K562 (cell line): ENCODE results near the gene SORT1. TPM values are rescaled to one million over a fixed set of nuclear protein-coding genes. Genes with fewer than 3 reads are reported as not detected.

Source experiments
- CSDE1 ChIP-seq, 2 experiments: fragments of 450-650 bp; IDR thresholded peaks; 2 replicates each; pipeline ENCODE4 v1.6.1; 2016; ENCODE audit warnings: mild to moderate bottlenecking in 1 of 2
- DIDO1 ChIP-seq: fragments of 450-650 bp; IDR thresholded peaks from 2 replicates; pipeline ENCODE4 v1.6.1; 2016; ENCODE audit warnings: low read depth, missing biosample characterization, missing genetic modification characterization
- ETV5 ChIP-seq: sonication (generic); formaldehyde crosslinking; IDR thresholded peaks from 2 replicates; pipeline ENCODE4 v1.4.0; 2020; ENCODE audit warnings: low read depth, mild to moderate bottlenecking, missing genetic modification reagents
- FOS ChIP-seq: IDR thresholded peaks from 3 replicates; pipeline ENCODE4 v1.6.1; 2011; ENCODE audit not compliant: insufficient read length; ENCODE audit errors: extremely low read depth
- HDAC1 ChIP-seq, 2 experiments: fragments of 450-650 bp; IDR thresholded peaks; 2 replicates each; pipeline ENCODE4 v1.6.1; 2016 to 2017; ENCODE audit warnings: inconsistent platforms in 1 of 2, mild to moderate bottlenecking in 1 of 2, moderate library complexity in 1 of 2
- JUND ChIP-seq, 2 experiments: IDR thresholded peaks; 2 replicates in 1 of 2; 3 replicates in 1 of 2; pipeline ENCODE4 v1.6.1; 2011; ENCODE audit warnings: borderline replicate concordance in 2 of 2, low read depth in 2 of 2, low read length in 2 of 2, improper control_type of control experiment in 1 of 2, missing biosample characterization in 1 of 2, missing genetic modification characterization in 1 of 2, missing genetic modification reagents in 1 of 2
- MBD2 ChIP-seq: sonication (generic); IDR thresholded peaks from 2 replicates; pipeline ENCODE4 v1.6.1; 2016; ENCODE audit warnings: low read depth, borderline replicate concordance
- POLR2B ChIP-seq: fragments of 450-650 bp; IDR thresholded peaks from 2 replicates; pipeline ENCODE4 v1.6.1; 2018; ENCODE audit warnings: low read depth; ENCODE audit not compliant: partially characterized antibody
- PRPF4 ChIP-seq: fragments of 200-400 bp; formaldehyde crosslinking; IDR thresholded peaks from one replicate; pipeline ENCODE4 v1.6.1; 2017; ENCODE audit warnings: low read length, low read depth, mild to moderate bottlenecking; ENCODE audit not compliant: insufficient read depth, poor library complexity, severe bottlenecking
- RB1 ChIP-seq: fragments of 450-650 bp; IDR thresholded peaks from 2 replicates; pipeline ENCODE4 v1.6.1; 2017; ENCODE audit warnings: low read depth, mild to moderate bottlenecking
- TOE1 ChIP-seq, 2 experiments: fragments of 450-650 bp in 1 of 2; sonication (generic) in 1 of 2; formaldehyde crosslinking in 1 of 2; IDR thresholded peaks; 2 replicates each; pipeline versions ENCODE4 v1.7.1 to v1.8.0; 2016 to 2022; ENCODE audit warnings: borderline replicate concordance in 2 of 2, mild to moderate bottlenecking in 2 of 2, antibody characterized with exemption in 1 of 2, inconsistent platforms in 1 of 2, low read depth in 1 of 2, missing genetic modification reagents in 1 of 2, moderate library complexity in 1 of 2
- ZNF174 ChIP-seq: fragments of 250-450 bp; sonication (Bioruptor Pico); IDR thresholded peaks from 2 replicates; pipeline ENCODE4 v1.4.0; 2020; ENCODE audit warnings: mild to moderate bottlenecking
- ZNF175 ChIP-seq: fragments of 200-800 bp; sonication (Bioruptor generic); IDR thresholded peaks from 2 replicates; pipeline ENCODE4 v1.6.1; 2016; ENCODE audit warnings: low read depth, mild to moderate bottlenecking, missing genetic modification characterization, missing compliant biosample characterization
- ZNF239 ChIP-seq: fragments of 250-450 bp; sonication (Bioruptor Pico); IDR thresholded peaks from 2 replicates; pipeline ENCODE4 v1.4.0; 2020; ENCODE audit warnings: mild to moderate bottlenecking
- ZNF830 ChIP-seq: fragments of 250-450 bp; sonication (Bioruptor Pico); IDR thresholded peaks from 2 replicates; pipeline ENCODE4 v1.5.0; 2021; ENCODE audit warnings: mild to moderate bottlenecking
- polyA plus RNA-seq, 8 experiments: library from polyadenylated mRNA; depleted of rRNA in 4 of 8; stranded (reverse) in 5 of 8; unstranded in 3 of 8; fragments of >200 nt; fragmentation: Nextera tagmentation in 2 of 8; fragmentation: Illumina TruSeq in 1 of 8; extraction: Ambion mirVana in 2 of 8; extraction: Trizol in 1 of 8; gene quantifications; 2 replicates each; pipeline versions ENCODE4 v1.2.1 to v1.2.3, GENCODE V29; 2011 to 2014; ENCODE audit warnings: inconsistent platforms in 1 of 8, missing spikeins in 1 of 8
- total RNA-seq, 7 experiments: library from RNA; depleted of rRNA in 6 of 7; stranded (reverse); fragments of >200 nt in 6 of 7; fragmentation: Illumina TruSeq in 2 of 7; extraction: Trizol in 2 of 7; gene quantifications; 2 replicates each; pipeline versions ENCODE4 v1.2.1 to v1.2.3, GENCODE V29; 2011 to 2021; ENCODE audit warnings: low replicate concordance in 1 of 7
- TF ChIP-seq, protein P1 (sequence below): fragments of 450-650 bp; IDR thresholded peaks from 2 replicates; pipeline ENCODE4 v1.6.1; 2018; ENCODE audit warnings: mild to moderate bottlenecking, low read depth; ENCODE audit not compliant: partially characterized antibody
- TF ChIP-seq, protein P2 (sequence below), 2 experiments: fragments of 450-650 bp; IDR thresholded peaks; 2 replicates each; pipeline ENCODE4 v1.6.1; 2018; ENCODE audit warnings: mild to moderate bottlenecking in 2 of 2, low read depth in 1 of 2; ENCODE audit not compliant: partially characterized antibody in 2 of 2
- TF ChIP-seq, protein P3 (sequence below), 2 experiments: fragments of 450-650 bp in 1 of 2; sonication (generic) in 1 of 2; formaldehyde crosslinking; conservative IDR thresholded peaks; 2 replicates each; pipeline versions ENCODE4 v1.4.0 to v1.8.1; 2020 to 2022; ENCODE audit warnings: mild to moderate bottlenecking in 1 of 2, missing genetic modification reagents in 1 of 2

The SORT1 gene
- total and polyA plus RNA-seq, 9 of the 15 experiments (the other 6 are each of a cell fraction or from before 2014, with no cell fraction given) = 27.4 to 112 (median 65.0) TPM

DNA sequence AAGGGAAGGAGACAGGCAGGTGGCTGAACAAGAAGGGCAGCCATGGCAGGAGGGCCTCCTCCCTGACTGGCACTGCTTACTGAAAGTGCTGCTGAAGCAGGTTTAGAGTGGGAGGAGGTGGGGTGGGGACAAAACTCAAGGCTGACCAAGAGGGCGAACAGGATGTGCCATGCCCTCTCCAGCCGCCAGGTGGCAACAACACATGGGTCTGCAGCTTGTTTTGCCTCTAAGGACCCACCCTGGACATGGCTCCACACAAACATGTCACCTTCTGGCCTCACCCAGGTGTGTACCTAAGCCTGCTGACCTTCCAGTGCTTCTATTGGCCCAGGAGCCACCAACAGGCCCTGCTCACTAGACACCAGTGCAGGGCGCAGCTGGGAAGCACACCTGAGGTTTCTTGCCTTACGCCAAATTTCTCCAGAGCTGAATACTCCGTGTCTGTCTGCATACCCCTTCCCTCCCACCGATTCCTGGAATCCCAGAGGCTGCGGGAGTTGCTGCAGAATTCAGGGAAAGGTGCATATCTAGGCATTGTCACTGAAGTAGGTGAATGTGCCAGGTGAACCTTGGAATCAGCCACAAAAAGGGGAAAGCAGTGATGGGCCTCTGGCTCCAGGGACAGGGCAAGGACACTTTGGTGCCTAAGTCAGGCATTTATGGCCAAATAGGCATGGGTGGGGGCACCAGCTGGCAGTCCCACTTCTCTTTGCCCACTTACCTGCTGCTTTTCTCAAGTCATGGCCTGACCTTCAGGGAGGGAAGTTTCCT is 120.1 kb downstream of the SORT1 start (continued):
- TF ChIP-seq, protein P1, sequence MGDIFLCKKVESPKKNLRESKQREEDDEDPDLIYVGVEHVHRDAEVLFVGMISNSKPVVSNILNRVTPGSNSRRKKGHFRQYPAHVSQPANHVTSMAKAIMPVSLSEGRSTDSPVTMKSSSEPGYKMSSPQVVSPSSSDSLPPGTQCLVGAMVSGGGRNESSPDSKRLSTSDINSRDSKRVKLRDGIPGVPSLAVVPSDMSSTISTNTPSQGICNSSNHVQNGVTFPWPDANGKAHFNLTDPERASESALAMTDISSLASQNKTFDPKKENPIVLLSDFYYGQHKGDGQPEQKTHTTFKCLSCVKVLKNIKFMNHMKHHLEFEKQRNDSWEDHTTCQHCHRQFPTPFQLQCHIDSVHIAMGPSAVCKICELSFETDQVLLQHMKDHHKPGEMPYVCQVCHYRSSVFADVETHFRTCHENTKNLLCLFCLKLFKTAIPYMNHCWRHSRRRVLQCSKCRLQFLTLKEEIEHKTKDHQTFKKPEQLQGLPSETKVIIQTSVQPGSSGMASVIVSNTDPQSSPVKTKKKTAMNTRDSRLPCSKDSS = no peak
- TF ChIP-seq CSDE1 (IDR thresholded peaks at IDR 0.05) (no peak), POLR2B (no peak), MBD2 (no peak), JUND (IDR thresholded peaks at IDR 0.05; ENCODE audit: borderline replicate concordance, low read depth, low read length) (peak; percentile 61), JUND (tag; IDR thresholded peaks at IDR 0.05; ENCODE audit: borderline replicate concordance, low read depth, low read length) (peak; percentile 56; the same call in 1 of the 3 replicates), ZNF174 (CRISPR knock-in tag) (no peak), HDAC1 (IDR thresholded peaks at IDR 0.05) (no peak; a peak in 1 of 4 replicates), ZNF175 (no peak), ETV5 (CRISPR knock-in tag) (peak; percentile 96), RB1 (peak; percentile 75), ZNF239 (no peak), ZNF830 (CRISPR knock-in tag) (peak; percentile 46; the same call in 1 of the 2 replicates), TOE1 (IDR thresholded peaks at IDR 0.05; ENCODE audit: borderline replicate concordance) (no peak), TOE1 (CRISPR knock-in tag; IDR thresholded peaks at IDR 0.05; ENCODE audit: borderline replicate concordance, low read depth) (no peak), FOS (no peak), DIDO1 (tag) (no peak), PRPF4 (no peak)
- TF ChIP-seq, protein P2, sequence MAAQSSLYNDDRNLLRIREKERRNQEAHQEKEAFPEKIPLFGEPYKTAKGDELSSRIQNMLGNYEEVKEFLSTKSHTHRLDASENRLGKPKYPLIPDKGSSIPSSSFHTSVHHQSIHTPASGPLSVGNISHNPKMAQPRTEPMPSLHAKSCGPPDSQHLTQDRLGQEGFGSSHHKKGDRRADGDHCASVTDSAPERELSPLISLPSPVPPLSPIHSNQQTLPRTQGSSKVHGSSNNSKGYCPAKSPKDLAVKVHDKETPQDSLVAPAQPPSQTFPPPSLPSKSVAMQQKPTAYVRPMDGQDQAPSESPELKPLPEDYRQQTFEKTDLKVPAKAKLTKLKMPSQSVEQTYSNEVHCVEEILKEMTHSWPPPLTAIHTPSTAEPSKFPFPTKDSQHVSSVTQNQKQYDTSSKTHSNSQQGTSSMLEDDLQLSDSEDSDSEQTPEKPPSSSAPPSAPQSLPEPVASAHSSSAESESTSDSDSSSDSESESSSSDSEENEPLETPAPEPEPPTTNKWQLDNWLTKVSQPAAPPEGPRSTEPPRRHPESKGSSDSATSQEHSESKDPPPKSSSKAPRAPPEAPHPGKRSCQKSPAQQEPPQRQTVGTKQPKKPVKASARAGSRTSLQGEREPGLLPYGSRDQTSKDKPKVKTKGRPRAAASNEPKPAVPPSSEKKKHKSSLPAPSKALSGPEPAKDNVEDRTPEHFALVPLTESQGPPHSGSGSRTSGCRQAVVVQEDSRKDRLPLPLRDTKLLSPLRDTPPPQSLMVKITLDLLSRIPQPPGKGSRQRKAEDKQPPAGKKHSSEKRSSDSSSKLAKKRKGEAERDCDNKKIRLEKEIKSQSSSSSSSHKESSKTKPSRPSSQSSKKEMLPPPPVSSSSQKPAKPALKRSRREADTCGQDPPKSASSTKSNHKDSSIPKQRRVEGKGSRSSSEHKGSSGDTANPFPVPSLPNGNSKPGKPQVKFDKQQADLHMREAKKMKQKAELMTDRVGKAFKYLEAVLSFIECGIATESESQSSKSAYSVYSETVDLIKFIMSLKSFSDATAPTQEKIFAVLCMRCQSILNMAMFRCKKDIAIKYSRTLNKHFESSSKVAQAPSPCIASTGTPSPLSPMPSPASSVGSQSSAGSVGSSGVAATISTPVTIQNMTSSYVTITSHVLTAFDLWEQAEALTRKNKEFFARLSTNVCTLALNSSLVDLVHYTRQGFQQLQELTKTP (IDR thresholded peaks at IDR 0.05; ENCODE audit: low read depth in 1 of 2, partially characterized antibody in 2 of 2) = no peak
- TF ChIP-seq, protein P3, sequence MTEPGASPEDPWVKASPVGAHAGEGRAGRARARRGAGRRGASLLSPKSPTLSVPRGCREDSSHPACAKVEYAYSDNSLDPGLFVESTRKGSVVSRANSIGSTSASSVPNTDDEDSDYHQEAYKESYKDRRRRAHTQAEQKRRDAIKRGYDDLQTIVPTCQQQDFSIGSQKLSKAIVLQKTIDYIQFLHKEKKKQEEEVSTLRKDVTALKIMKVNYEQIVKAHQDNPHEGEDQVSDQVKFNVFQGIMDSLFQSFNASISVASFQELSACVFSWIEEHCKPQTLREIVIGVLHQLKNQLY (CRISPR knock-in tag; conservative IDR thresholded peaks at IDR 0.05) = no peak
